Measurements from ENCODE around the gene DDX51.
A peak's percentile ranks its signal among the peaks of the same experiment; 100 is the strongest.
"Not testable (repeated sequence)": the region's sequence is repeated elsewhere in the genome, so short reads cannot be mapped to it uniquely, and the experiment has no call there.

Gene DDX51

DNA sequence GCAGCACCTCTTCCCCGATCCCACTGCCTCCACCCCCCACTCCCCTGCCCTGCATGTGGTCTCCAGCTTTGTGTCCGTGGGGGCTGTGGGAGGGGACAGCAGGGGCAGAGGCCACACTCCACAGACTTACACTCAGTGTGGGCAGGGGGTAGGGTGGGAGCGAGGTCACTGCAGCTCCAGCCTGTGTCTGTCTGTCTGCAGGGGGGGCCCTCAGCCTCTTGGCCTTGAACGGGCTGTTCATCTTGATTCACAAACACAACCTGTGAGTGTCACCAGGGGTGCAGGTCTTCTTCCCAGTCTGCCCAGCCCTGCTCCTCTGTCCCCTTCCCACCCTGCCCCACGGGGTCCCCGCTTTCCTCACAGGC, 6.6 kb upstream of the DDX51 start:
- TF ChIP-seq GATA1 (IDR thresholded peaks at IDR 0.05; ENCODE audit: low read depth, low read length) (no peak), POLR2A (IDR thresholded peaks at IDR 0.05; ENCODE audit: low read length) (no peak)
- DNase-seq: no peak

DNA sequence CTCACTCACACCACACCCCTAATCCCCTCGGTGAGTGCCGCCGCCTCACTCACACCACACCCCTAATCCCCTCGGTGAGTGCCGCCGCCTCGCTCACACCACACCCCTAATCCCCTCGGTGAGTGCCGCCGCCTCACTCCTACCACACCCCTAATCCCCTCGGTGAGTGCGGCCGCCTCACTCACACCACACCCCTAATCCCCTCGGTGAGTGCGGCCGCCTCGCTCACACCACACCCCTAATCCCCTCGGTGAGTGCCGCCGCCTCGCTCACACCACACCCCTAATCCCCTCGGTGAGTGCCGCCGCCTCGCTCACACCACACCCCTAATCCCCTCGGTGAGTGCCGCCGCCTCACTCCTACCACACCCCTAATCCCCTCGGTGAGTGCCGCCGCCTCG, 5.4 kb upstream of the DDX51 start:
- DNase-seq: not testable (repeated sequence)

DNA sequence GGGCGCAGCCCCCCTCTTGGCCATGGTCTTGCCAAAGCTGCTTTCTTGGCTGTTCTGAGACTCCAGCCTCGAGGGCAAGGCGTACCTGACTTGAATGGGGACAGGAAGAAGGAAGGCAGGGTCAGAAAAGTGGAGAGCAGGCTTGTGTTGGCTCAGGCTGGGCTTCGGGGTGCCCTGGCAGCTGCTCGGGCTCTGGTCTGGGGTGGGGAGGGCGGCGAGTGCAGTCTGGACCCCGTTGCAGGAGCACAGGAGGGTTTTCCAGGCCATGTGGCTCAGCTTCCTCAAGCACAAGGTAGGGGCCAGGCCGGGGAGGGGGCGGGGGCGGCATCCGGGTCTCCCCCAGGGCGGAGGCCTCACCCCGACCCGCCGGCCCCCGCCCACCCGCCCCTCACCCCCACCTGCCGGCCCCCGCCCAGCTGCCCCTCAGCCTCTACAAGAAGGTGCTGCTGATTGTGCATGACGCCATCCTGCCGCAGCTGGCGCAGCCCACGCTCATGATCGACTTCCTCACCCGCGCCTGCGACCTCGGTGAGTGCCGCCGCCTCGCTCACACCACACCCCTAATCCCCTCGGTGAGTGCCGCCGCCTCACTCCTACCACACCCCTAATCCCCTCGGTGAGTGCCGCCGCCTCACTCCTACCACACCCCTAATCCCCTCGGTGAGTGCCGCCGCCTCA, 4.4 kb upstream of the DDX51 start:
- no peak for DNase-seq
- TF ChIP-seq GATA1 (IDR thresholded peaks at IDR 0.05; ENCODE audit: low read depth, low read length): no peak
- TF ChIP-seq POLR2A (IDR thresholded peaks at IDR 0.05; ENCODE audit: low read length): no peak

DNA sequence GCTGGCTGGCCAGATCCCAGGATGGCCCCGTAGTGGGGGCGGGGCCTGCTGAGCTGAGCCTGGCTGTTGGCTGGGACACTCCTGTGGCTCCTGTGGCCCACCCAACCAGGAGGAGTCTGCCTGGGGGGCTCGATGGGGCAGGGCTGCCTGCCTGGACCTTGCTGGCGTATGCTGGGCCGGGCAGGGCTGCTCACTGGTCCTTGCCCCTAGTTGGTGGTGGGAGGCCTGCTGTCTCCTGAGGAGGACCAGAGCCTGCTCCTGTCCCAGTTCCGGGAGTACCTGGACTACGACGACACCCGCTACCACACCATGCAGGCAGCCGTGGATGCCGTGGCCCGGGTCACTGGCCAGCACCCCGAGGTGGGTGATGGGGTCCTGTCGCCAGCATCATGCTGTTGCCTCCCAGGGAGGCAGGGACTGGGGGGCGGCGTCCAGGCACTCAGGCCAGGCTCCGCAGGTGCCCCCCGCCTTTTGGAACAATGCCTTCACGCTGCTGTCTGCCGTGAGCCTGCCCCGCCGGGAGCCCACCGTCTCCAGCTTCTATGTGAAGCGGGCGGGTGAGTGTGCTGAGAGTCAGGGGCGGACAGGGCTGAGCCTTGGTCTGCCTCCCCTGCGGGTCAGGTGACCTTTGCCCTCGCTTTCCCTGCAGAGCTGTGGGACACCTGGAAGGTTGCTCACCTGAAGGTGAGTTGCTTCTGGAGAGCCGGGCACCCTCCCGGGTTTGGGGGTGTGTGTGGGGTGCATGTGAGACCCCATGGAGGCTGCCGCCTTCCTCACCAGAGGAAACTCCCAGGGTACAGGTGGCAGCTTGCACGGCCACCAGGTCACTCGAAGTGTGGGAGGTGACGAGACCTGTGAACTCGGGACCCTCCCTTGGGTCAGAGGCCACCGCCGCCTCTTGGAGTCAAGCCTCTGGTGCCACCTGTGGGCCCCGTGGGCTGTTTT, 3.6 kb upstream of the DDX51 start:
- DNase-seq: no peak
- TF ChIP-seq GATA1 (IDR thresholded peaks at IDR 0.05; ENCODE audit: low read depth, low read length) (no peak), POLR2A (IDR thresholded peaks at IDR 0.05; ENCODE audit: low read length) (no peak)

DNA sequence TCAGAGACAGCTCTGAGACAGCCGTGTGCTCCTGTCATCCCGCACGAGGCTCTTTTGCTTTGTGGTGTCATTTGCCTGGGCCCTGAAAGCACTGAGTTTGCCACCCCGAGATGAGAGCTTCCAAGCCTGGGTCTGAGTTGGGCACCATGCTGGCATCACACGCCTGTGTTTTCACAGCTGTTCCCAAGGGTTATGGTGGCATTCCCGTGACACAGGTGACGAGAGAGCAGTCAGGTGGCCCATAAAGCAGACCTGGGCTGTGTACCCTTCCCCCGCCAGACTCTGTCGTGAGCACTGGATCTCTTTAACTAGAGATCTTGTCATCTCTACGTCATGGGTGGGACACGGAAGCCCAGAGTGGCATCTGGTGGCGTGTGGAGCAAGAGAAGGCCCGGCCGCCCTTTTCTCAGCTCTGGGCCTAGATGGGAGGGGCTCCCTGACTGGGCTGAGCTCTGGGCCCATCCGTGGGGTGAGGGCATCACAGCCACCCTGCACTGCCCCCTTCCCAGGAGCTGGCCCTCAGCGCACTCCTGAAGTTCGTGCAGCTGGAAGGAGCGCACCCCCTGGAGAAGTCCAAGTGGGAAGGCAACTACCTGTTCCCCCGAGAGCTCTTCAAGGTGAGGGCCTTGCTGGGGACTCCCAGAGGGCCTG, 2.8 kb upstream of the DDX51 start:
- DNase-seq: no peak
- TF ChIP-seq POLR2A (IDR thresholded peaks at IDR 0.05; ENCODE audit: low read length) (no peak), GATA1 (IDR thresholded peaks at IDR 0.05; ENCODE audit: low read depth, low read length) (no peak)

DNA sequence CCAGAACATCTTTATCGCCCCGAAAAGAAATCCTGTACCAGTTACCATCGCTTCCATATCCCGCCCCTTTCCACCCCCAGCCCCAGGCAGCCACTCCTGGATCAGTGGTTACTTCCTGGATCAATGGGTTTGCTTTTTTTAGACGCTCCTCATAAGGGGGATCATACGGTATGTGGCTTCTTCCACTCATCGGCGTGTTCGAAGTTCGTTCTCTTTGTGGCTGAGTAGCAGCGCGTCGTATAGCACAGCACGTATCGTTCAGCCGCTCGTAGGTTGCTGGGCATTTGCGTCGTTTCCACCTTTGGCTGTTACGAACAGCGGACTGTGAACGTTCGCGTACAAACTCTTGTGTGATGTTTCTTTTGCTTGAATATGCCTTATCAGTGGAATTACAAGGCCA, 2.0 kb upstream of the DDX51 start:
- TF ChIP-seq GATA1 (IDR thresholded peaks at IDR 0.05; ENCODE audit: low read depth, low read length) (no peak), POLR2A (IDR thresholded peaks at IDR 0.05; ENCODE audit: low read length) (no peak)

DNA sequence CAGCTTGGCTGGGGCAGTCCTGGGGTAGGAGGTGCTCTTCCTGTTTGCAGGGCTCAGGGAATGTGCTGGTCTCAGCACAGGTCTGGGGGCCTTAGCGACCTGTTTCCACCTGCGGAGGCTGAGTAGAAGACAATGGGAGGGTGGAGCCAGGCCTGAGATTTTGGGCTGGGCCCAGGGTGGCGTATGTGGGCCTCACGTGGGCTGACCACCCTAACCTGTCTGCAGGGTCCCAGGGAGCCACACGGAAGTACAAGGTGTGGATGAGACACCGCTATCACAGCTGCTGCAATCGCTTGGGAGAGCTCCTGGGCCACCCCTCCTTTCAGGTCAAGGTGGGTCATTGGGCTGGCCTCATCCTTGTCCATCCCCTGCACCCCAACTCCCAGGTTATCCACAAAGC, 1.2 kb upstream of the DDX51 start:
- no peak for DNase-seq
- TF ChIP-seq GATA1 (IDR thresholded peaks at IDR 0.05; ENCODE audit: low read depth, low read length) (no peak), POLR2A (IDR thresholded peaks at IDR 0.05; ENCODE audit: low read length) (no peak)

More for the DNA sequence above, 2.0 kb upstream of the DDX51 start:
- no peak for DNase-seq

DNA sequence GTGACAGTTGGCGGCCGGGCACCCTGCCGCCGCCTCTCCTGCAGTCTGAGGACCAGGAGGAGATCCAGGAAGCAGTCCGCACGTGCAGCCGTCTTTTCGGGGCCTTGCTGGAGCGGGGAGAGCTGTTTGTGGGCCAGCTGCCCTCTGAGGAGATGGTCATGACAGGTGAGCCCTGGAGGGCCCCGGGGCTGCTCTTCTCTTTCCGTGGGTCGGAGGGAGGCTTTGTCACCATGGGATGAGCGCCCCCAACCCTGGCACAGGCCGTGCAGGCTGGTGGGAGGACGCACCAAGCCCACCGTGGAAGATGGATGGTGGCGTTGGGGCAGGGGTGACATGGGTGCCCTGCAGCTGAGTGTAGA, 670 bp upstream of the DDX51 start:
- TF ChIP-seq GATA1 (IDR thresholded peaks at IDR 0.05; ENCODE audit: low read depth, low read length) (no peak), POLR2A (IDR thresholded peaks at IDR 0.05; ENCODE audit: low read length) (no peak)
- peak; percentile 60 to 69 for DNase-seq

DNA sequence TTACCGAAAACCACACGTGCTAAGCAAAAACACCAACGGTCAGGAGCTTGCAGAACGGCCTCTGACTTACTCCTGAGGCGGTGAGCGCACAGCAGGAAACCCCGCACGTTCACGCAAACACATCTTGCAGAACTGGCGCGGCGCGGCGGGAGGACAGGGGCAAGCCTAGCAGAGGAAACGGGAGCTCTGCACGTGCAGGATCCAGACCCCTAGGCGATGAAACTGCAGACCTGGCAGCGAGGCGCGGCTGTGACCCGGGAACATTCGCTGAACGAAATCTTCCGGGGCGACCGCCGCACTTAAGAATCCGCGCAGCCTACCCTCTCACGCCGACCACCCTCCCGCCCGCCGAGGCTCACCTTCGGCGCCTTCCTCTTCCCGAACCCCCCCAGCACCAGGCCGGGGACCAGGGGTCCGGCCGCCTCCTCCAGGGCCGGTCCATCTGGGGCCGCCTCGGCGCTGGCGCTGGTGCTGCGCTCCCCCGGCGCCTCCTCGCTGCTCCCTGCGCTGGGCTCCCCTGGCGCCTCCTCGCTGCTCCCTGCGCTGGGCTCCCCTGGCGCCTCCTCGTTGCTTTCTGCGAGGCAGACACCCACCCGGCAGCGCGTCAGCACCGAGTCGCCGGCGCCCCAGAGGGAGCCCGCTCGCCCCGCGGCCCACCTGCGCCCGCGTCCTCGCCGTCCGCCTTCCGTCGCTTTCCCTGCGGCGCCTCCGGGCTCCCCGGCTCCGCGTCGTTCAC, 615 bp downstream of the DDX51 start:
- TF ChIP-seq POLR2A (IDR thresholded peaks at IDR 0.05; ENCODE audit: low read length) (no peak), GATA1 (IDR thresholded peaks at IDR 0.05; ENCODE audit: low read depth, low read length) (no peak)
- peak; percentile 56 to 68 for DNase-seq

DNA sequence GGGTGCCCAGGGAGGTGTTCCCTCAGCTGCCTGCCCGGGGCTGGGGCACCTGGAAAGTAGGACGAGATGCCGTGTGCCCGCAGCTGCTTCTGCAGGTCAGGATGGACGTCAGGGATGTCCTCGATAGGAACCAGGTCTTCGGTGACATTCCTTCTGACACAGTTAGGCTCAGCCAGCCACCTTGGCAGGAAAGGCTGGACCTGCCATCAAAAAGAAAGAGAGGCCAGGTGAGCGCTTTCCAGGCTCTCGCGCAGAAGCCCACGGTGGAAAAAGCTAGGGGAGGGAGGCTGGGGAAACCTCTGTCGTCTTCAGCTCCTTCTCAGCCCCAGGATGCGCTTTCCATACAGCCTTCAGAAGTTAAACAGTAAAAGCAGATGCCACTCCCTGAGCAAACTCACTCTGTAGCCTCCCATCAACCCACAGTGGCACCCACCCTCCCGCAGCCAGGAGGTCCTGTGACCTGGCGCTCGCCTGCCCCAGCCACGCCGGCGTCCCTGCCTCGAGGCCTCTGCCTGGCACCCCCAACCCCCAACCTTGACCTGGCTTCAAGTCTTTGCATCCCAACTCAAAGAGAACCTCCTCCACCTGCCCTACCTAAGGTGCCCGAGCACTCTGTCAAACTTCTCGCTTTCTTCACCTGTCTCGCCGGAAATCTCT, 1.3 kb downstream of the DDX51 start:
- no peak for TF ChIP-seq POLR2A (IDR thresholded peaks at IDR 0.05; ENCODE audit: low read length)
- no peak for TF ChIP-seq GATA1 (IDR thresholded peaks at IDR 0.05; ENCODE audit: low read depth, low read length)
- no peak for DNase-seq

DNA sequence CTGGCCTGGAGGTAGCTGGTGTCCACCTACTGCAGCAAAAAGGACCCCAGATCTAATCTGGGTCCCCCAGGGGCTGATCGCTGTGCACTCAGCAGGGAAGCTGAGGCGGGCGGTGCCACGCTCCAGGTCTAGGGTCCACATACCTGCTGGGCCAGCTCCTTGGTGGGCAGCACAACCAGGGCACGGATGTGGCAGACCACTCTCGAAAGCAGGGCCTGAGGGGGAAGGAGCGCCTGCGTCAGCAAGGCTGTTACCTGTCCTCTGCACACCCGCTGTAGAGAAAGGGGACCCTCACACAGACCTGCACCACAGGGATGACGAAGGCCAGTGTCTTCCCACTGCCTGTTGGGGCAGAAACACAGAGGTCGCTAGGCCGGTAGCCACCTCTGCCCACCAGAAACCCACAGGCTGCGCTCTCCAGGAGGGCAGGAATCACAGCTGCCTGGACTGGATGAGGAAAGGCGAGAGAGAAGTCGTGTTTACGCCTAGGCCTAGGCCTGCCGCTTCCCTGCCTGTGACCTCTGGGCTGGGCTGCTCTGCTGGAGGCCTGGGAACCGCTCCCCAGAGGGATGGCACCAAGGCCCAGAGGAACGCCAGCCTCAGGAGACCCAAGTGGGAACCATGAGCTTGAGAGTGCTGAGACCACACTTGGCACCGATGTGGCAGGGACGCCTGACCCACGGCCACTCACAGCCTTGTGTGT, 2.0 kb downstream of the DDX51 start:
- no peak for DNase-seq
- TF ChIP-seq GATA1 (IDR thresholded peaks at IDR 0.05; ENCODE audit: low read depth, low read length) (no peak), POLR2A (IDR thresholded peaks at IDR 0.05; ENCODE audit: low read length) (no peak)

DNA sequence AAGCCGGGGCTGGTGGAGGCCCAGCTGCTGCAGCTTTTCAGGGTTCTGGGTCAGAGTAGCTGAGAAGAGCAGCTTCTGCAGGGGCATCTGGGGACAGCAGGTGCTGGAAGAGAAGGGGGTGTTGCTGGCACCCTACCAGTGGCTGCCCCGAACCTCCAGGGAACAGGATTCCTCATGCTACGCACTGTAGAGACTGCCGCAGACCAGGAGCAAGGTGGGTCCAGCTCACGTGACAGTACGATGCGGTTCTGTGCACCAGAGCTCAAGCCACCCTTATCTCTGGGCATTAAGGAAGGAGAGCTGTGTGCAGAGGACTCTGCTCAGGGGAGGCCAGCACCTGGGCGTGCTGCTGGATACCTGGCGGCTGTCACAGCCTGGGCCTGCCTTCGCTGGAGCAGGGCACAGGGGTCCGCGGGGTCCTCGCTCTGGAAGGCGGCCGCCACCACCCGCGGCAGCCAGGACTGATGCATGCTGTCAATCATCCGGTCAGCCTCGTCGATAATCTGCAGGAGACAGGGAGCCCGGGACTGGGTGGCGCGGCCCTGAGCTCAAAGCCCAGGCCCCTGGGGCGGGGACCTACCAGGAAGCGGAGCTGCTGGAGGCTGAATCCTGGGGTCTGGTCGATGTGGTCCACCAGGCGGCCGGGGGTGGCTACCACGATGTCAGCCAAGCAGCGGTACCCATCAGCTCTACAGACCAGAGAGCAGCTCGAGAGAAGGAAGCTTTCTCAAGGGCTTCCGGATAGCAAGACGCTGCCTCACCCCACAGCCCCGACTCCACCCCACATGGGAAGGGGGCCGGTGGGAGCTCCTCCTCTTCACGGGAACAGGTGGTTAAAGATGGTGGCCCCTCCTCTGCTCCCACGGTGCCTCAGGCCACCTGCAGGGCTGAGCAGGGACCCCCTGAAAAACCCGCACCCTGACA, 2.9 kb downstream of the DDX51 start:
- no peak for DNase-seq
- no peak for TF ChIP-seq POLR2A (IDR thresholded peaks at IDR 0.05; ENCODE audit: low read length)
- TF ChIP-seq GATA1 (IDR thresholded peaks at IDR 0.05; ENCODE audit: low read depth, low read length): no peak
